ENCODE data around the gene MMEL1. TPM values are rescaled to one million over a fixed set of nuclear protein-coding genes. Genes with fewer than 3 reads are reported as not detected.
"Not testable (repeated sequence)": the region's sequence is repeated elsewhere in the genome, so short reads cannot be mapped to it uniquely, and the experiment has no call there.

MMEL1 gene
- total RNA-seq, 1 donor from 2014 or later = 3.6 TPM

DNA sequence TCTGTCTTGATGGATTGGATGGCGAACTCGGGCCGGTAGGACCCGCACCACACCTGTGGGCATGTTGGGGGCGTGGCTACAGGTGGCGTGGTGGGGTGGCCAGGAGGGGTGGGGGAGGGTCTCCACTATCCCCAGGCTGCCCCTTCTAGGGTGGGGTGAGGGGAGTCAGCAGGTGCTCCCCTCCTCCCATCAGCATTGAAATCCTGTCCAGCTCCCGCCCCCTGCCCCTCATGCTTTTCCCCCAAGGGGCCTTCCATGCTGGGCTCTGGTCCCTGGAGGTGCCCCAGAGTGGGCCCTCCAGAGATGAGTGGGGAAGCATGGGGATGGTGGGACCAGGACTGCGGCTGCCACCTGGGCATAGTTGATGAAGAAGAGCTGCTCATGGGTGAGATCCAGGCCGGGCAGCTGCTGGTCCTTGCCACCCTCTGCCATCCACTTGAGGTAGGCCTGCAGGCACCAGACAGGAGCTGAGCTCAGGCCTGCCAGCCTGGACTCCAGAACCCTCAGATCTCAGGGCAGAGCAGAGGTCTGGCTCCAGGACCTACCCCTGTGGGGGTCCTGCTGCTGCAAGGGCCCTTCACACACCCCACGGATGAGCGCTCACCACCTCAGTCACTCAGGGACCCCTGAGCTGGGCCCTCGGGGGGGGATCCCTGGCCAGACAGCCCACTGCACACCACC lies 41.1 kb downstream of the MMEL1 start:
- DNase-seq (ENCODE audit: low read depth in 2 of 2) = no peak

DNA sequence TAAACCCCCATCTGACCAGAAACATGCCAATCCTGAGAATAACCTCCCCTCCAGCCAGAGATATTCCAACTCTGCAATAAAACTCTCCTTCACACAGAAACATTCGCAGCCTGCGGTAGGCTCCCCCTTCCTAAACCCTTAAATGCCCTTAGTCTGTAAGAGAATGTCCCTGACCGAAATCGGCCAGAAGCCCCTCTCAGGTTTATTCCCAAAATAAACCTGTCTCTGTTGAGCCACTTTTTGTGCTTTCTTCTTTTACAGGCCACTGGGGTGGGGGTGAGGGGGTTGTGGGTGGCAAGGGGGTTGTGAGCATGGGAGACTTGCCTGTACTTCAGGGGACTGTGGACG lies 41.6 kb downstream of the MMEL1 start:
- DNase-seq (ENCODE audit: low read depth in 2 of 2) = no peak

DNA sequence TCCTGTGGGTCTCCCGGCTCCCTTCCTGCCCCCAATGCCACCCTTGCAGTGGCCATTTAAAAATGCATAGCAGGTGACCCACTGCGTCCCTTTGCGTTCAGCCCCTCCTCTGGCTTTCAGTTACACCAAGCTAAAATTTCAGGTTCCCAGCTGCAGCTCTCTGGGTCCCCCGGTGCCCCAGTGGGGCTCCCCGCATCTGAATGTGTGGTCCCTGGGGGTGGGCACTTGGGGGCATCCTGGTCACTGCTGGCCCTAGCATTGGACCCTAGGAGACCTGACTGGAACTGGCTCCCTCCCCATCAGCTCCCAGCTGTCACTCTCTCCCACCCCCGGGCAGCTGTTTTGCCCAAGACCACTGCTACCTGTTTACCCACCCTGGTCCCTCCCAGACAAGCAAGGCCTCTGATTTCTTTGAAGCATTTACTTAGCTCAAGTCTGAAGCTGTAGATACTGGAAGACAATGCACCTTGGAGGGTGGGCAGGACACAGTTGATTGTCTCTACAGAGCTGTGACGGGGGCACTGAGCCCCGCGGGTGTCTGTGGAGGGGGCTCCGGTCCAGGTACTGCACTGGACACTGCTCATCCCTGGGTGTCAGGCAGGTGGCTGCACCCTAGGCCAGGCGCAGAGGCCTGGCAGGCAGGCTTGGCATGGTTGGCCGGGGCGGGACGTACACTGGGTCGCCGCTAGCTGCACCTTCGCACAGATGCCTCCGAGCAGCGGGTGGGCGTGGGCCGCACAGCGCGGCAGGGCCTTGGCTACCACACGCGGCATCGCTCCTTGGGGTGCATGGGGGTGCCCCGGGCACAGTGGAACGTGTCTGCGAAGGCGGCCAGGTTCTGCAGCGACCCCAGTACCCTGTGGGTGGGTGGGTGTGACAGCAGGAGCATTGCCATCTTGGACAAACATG lies 42.3 kb downstream of the MMEL1 start:
- no peak for DNase-seq (ENCODE audit: low read depth in 2 of 2)

DNA sequence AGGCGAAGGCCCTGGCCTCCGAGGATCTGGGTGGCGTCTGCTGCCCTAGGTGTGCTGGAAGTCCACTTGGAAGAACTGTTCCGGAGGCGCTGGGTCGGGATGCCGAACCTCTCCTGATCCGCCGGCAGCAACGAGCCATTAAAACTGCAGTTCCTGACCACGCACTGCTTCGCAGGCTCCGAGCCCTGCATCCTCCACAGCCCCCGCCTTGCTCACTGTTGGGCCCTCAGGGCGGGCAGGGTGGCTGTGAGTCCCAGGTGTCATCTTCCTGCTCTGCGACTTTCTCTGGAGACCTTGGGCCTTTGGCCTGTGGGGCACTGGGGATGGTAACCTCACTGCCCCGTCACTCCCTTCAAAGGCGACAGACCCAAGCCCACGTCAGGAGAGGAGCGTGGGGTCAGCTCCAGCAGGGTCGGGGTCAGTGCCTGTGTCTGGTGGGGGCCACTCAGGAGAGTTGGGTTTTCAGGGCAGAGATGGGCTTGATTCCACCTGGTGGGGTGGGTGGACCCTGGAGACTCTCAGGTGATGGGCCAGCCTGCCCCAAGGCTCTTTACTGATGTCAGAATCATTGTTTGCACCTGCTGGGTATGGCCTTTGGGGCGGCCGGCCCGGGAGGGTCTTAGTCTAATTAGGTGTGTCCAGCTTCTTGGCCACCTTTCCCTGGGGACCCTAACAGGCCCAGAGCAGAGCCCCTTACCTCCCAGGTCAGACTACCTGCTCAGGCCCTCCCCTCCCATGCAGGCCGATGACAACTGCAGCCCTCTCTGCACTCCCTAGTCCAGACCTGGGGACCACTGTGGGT lies 43.2 kb downstream of the MMEL1 start:
- no peak for DNase-seq (ENCODE audit: low read depth in 2 of 2)

GRCh38 chr1:2588661-2589430 lies 44.0 kb downstream of the MMEL1 start:
- DNase-seq (ENCODE audit: low read depth in 2 of 2) = no peak

DNA sequence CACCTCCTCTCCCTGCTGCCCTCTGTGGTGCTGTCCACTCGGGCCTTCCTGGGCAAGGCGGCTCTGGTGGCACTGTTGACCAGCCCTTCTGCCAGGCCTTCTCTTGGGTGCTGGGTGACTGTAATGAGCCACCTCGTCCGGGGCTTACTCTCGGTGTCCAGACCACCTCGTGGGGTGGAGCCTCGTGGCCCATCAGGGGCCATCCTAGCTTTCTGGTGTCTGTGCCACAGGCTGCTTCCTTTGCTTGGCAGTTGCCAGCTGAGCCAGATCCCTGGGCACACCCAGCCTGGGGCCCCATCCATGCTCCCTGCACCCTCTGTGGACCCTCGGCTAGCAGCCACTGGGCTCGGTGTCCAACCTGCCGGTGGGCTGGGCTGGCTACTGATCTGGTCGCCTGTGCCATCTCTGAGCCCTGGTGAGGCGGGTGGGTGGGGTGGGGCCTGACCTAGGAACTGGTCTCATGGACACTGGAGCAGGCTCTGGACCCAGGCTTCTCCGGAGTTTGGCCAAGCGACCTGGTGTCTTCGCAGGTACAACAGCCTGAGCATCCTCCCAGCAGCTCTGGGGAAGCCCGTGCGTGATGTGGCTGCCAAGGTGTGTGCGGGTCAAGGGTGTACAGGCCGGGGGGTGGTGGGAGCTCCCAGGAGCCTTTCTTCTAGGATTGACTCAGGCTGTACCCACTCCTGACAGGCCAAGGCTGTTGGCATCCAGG lies 44.8 kb downstream of the MMEL1 start:
- no peak for DNase-seq (ENCODE audit: low read depth in 2 of 2)

GRCh38 chr1:2587071-2587859 lies 45.6 kb downstream of the MMEL1 start:
- no peak for DNase-seq (ENCODE audit: low read depth in 2 of 2)

DNA sequence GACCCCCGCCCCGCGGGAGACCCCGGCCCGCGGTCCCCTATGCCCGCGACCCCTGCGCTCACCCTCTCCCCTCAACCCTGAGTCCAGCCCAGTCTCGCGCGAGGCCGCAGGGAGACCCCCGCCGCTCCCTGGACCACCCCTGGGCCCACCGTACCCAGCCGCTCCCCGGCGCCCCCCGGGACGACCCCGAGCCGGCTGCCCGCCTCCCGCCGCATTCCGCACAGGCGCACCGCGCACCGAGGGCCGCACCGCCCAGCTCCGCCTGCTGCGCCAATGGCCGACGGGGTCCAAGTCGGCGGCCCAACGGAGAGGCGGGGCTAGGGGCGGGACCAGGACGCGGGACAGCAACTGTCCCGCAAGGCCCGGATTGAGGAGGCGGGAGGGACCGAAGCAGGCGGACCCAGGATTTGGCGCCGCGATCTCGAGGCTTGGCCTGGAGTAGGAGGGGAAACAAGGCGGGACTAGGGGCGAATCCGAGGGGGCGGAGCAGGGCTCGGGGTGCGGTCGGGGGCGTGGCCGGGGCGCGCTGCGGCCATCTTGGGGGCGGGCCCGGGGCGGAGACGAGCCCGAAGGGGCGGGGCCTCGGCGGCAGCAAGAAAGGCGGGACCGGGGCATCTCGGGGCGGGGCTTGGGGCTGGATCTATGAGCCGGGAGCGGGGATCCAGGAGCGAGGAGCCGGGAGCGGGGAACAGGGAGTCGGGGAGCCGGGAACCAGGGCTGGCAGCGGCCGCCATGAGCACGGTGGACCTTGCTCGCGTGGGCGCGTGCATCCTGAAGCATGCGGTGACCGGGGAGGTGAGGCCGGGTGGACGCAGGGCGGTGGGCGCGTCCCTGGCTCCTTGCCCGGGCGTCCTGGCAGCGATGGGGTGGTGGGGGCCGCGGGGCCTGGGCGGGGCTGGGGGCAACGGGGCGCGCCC lies 46.4 kb downstream of the MMEL1 start, which contains the start of gene PRXL2B:
PRXL2B (plus strand) TSS at position 624 of the 917 bp plus-strand sequence; CDS start at position 733, 109 bp downstream.
- peak; percentile 98 to 99 for DNase-seq (ENCODE audit: low read depth in 2 of 2)

DNA sequence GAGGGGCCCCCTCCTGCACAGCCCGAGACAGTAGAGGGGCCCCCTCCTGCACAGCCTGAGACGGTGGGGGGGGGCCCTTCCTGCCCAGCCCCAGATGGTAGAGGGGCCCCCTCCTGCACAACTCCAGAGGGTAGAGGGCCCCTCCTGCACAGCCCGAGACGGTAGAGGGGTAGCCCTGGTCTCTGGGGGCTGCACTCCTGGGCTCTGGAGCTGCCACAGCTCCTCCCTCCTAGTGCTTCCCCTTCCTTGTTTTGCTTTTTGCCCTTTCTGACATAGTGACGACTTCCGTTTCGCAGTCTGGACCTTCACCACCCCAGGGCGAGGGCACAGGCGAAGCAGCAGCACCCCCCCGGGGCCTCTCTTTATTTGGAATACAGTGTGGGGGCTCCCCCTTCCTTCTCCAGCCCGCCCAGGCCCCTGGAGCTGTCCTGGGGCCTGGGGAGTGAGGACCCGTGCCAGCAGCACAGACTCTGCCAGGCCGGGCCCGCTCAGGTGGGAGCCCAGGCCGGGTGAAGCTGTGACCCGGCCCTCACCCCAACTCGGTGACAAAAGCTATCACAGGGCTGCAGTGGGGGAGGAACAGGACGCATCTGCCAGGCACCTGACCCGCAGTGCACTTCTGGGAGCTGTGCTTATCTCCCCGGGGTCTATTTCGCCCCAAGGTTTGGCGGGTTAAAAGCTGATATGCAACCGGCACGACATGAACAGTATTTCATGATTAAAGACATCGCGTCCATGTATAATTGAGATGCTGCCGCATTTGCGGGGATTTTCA lies 47.3 kb downstream of the MMEL1 start:
- peak; percentile 64 to 88 for DNase-seq (ENCODE audit: low read depth in 2 of 2)

GRCh38 chr1:2584686-2585317 lies 48.0 kb downstream of the MMEL1 start:
- DNase-seq (ENCODE audit: low read depth in 2 of 2) = no peak

DNA sequence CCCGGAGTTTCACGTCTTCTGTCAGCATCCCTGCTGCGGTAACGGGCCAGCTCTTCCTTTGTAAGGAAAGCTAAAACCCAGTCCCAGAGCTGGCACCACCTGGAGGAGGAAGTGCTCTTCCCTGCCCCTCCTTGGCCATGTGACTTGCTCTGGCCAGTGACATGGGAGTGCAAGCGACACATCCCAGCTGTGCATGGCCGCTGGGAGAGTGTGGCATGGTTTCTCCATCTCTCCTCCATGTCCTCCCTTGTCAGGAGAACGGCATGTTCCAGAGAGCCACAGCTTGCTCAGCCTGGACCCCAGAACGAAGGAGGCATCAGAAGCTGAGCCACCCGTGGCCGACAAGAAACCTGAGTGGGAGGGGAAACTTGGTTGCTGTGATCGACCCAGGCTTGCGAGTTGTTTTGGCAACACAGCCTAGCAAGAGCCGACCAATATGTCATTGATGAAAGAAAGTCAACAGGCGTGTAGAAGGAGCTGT lies 48.9 kb downstream of the MMEL1 start:
- no peak for DNase-seq (ENCODE audit: low read depth in 2 of 2)

DNA sequence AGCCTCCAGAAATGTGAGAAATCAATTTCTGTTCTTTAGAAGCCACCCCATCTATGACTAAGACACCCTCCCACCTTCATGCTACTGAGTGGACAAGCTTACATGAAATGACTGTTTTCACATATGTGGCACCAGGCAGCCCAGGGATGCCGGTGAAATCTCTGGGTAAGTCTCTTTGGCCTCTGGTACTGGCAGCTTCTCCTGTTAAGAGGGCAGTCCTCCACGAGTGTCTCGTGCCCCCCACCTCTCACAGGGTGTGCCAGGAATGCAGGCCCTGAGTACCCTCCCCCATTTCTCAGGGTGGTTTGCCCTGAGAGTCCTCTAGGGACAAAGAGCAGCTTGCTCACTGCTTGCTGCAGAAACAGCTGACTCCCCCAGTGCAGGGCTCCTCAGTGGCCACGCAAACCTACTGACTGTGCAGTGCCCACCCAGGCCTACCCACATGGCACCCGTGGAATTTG lies 49.5 kb downstream of the MMEL1 start:
- no peak for DNase-seq (ENCODE audit: low read depth in 2 of 2)

- DNase-seq (ENCODE audit: low read depth in 2 of 2) = no peak
Observed at GRCh38 chr1:2582391-2582790, 50.4 kb downstream of the MMEL1 start.

DNA sequence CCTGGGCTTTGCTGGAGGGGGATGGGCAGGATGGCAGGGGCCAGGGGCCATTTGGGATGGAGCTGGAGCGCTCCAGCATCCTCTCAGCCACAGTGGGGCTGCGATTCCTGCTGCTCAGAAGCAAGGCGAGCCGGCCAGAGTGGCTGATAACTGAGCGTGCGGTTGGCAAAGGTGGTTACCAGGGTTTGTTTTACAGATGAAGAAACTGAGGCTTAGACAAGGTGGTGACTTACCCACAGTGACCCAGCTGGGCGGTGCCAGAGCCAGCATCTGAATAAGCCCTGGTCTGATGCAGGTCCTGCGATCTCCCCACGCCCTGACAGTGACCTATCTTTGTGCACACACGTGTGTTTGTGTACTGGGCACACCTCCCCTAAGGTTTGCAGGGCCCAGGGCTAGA lies 52.1 kb downstream of the MMEL1 start:
- no peak for DNase-seq (ENCODE audit: low read depth in 2 of 2)

- no peak for DNase-seq (ENCODE audit: low read depth in 2 of 2)
Observed at GRCh38 chr1:2578758-2579118, 54.1 kb downstream of the MMEL1 start.

- not testable (repeated sequence) for DNase-seq (ENCODE audit: low read depth in 2 of 2)
Observed at GRCh38 chr1:2577565-2578075, 55.2 kb downstream of the MMEL1 start.

Data from dermis microvascular lymphatic vessel endothelial cell (primary cell).